Caco-2 (cell line): Measurements from ENCODE around the gene B4GAT1. TPM values are rescaled to one million over a fixed set of nuclear protein-coding genes. Genes with fewer than 3 reads are reported as not detected.

Experiments used
- BruUV-seq: library from RNA; stranded (reverse); fragments of 400-500 nt; replicated peaks from 2 replicates; lab custom pipeline; 2021; lab: Mats Ljungman, UMichigan
- CTCF ChIA-PET: fragments of 300-600 bp; sonication (Branson Sonifier 250); formaldehyde crosslinking; loops from one replicate; lab custom pipeline; 2022; ENCODE audit warnings: antibody characterized with exemption; lab: Charles Lee
- POLR2A ChIA-PET: fragments of 300-600 bp; sonication (Branson Sonifier 250); formaldehyde crosslinking; loops from one replicate; lab custom pipeline; 2022; ENCODE audit warnings: antibody characterized with exemption; lab: Charles Lee
- DNase-seq, 2 experiments: peaks; one replicate each; pipeline versions ENCODE4 v3.0.0 to v3.0.0-alpha.2; 2020 to 2022
- H3K27me3 ChIP-seq: replicated peaks from 2 replicates; pipeline ENCODE4 v1.6.0; 2011; ENCODE audit warnings: low read length; ENCODE audit not compliant: control insufficient read depth, insufficient read depth
- H3K36me3 ChIP-seq: 2 replicates; pipeline ENCODE4 v1.5.1; 2011; ENCODE audit warnings: low read length; ENCODE audit not compliant: control insufficient read depth, insufficient read depth
- H3K4me1 ChIP-seq: fragments of 250-450 bp; sonication (Bioruptor Pico); 2 replicates; pipeline ENCODE4 v1.5.1; 2020; ENCODE audit warnings: mild to moderate bottlenecking
- H3K4me3 ChIP-seq: 2 replicates; pipeline ENCODE4 v1.5.1; 2011; ENCODE audit warnings: low read depth, mild to moderate bottlenecking, control low read depth, low read length
- H3K9me3 ChIP-seq: fragments of 250-450 bp; sonication (Bioruptor Pico); 2 replicates; pipeline ENCODE4 v1.5.1; 2020; ENCODE audit warnings: mild to moderate bottlenecking, moderate library complexity
- H3K27ac Mint-ChIP-seq: one replicate; pipeline ENCODE4 v1.8.0; 2022; ENCODE audit warnings: mixed read lengths; ENCODE audit not compliant: unreplicated experiment
- H3K27me3 Mint-ChIP-seq: one replicate; pipeline ENCODE4 v1.8.0; 2022; ENCODE audit warnings: mixed read lengths; ENCODE audit not compliant: insufficient read depth, unreplicated experiment
- H3K36me3 Mint-ChIP-seq: one replicate; pipeline ENCODE4 v1.8.0; 2022; ENCODE audit warnings: mild to moderate bottlenecking, mixed read lengths; ENCODE audit not compliant: insufficient read depth, unreplicated experiment
- H3K4me1 Mint-ChIP-seq: one replicate; pipeline ENCODE4 v1.8.0; 2022; ENCODE audit warnings: low read depth, mixed read lengths; ENCODE audit not compliant: unreplicated experiment
- H3K4me3 Mint-ChIP-seq: one replicate; pipeline ENCODE4 v1.8.0; 2022; ENCODE audit warnings: mild to moderate bottlenecking, moderate library complexity, mixed read lengths; ENCODE audit not compliant: unreplicated experiment
- H3K9me3 Mint-ChIP-seq: one replicate; pipeline ENCODE4 v1.8.0; 2022; ENCODE audit warnings: mixed read lengths; ENCODE audit not compliant: unreplicated experiment
- intact Hi-C: fragments of 100-400 bp; cut with micrococcal nuclease; formaldehyde crosslinking; loops from one replicate; pipeline ENCODE4 v1.10.0; 2022; ENCODE audit not compliant: unreplicated experiment
- total RNA-seq: library from RNA; stranded (reverse); gene quantifications from 2 replicates; pipeline ENCODE4 v1.2.3, GENCODE V29; 2022
- TF ChIP-seq, protein P1 (sequence below), 2 experiments: fragments of 200-600 bp in 1 of 2; IDR thresholded peaks; 1 replicate in 1 of 2; 2 replicates in 1 of 2; pipeline versions ENCODE4 v1.5.1 to v1.8.0; 2011 to 2022; ENCODE audit warnings: antibody characterized with exemption in 1 of 2, control low read depth in 1 of 2, inconsistent platforms in 1 of 2, low read depth in 1 of 2, low read length in 1 of 2, mild to moderate bottlenecking in 1 of 2, moderate library complexity in 1 of 2; ENCODE audit not compliant: insufficient read depth in 1 of 2, severe bottlenecking in 1 of 2, unreplicated experiment in 1 of 2

The B4GAT1 gene
- total RNA-seq, 1 experiment from 2014 or later: 23.0 TPM

DNA sequence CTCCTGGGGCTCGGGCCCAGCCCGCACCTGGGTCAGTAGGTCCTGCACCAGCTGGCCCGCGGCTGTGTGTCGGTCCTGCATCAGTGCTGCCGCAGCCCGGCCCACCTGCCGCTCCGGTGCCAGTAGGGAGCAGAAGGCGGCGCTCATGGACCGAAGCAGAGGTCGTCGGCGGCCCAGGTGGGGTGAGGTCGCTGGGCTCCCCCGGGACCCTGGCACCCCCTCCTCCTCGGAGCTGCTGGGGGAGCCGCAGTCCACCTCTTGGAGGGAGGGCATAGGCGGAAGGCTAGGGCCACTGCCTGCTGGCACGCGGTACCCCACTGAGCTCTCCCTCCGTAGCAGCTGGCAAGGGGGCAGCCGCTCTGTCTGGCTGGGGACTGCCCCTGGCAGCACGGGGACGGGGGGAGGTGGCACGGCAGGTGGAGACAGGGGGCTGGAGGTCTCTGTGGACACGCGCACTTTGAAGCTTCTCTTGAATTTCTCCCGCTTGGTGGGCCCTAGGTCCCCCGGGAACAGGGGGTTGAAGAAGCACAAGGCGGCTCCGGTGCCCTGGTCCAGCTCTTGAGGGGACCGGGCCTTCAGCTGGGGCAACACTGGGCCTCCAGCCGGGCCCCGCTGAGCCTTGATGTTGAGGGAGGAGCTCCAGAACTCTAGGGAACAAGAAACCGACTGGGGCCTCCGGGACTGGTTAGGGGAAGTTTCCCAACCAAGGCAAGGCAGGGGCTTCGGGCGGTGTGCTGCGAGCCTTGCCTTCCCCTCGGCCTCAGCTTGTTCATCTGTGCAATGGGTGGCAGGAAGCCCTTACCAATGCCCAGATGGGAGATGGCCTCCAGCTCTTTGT is 12.6 kb downstream of the B4GAT1 start:
- Histone ChIP-seq H3K27me3 (no peaks in the 10 kb centered on the region), H3K4me3 (peak overlapping the region; percentile 69), H3K4me1 (peaks cover 10% of the 10 kb centered on the region), H3K36me3 (no peaks in the 10 kb centered on the region), H3K9me3 (no peaks in the 10 kb centered on the region)
- ChIA-PET POLR2A (interaction anchor here (1.5 kb wide), 1 partner anchor 23 kb away, joined by 26 read pairs; no protein-coding TSS in a partner anchor), CTCF (interaction anchor here (0.7 to 3.4 kb wide), 5 partner anchors 8 to 54 kb away, joined by 3 to 90 read pairs (median 7); partner anchors contain the start of gene YIF1A)
- peak overlapping the region; percentile 94 for H3K4me3 Mint-ChIP-seq
- no TSS peak for BruUV-seq
- DNase-seq: no peak
- peak overlapping the region; percentile 87 for H3K27ac Mint-ChIP-seq
- TF ChIP-seq, protein P1, sequence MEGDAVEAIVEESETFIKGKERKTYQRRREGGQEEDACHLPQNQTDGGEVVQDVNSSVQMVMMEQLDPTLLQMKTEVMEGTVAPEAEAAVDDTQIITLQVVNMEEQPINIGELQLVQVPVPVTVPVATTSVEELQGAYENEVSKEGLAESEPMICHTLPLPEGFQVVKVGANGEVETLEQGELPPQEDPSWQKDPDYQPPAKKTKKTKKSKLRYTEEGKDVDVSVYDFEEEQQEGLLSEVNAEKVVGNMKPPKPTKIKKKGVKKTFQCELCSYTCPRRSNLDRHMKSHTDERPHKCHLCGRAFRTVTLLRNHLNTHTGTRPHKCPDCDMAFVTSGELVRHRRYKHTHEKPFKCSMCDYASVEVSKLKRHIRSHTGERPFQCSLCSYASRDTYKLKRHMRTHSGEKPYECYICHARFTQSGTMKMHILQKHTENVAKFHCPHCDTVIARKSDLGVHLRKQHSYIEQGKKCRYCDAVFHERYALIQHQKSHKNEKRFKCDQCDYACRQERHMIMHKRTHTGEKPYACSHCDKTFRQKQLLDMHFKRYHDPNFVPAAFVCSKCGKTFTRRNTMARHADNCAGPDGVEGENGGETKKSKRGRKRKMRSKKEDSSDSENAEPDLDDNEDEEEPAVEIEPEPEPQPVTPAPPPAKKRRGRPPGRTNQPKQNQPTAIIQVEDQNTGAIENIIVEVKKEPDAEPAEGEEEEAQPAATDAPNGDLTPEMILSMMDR (IDR thresholded peaks at IDR 0.05; ENCODE audit: insufficient read depth in 1 of 2, low read depth in 1 of 2, low read length in 1 of 2, severe bottlenecking in 1 of 2, unreplicated experiment in 1 of 2): no peak
- intact Hi-C loops: no loop called here
- H3K27me3 Mint-ChIP-seq: no peaks in the 10 kb centered on the region
- peaks cover 21% of the 10 kb centered on the region for H3K36me3 Mint-ChIP-seq
- H3K9me3 Mint-ChIP-seq: no peaks in the 10 kb centered on the region
- peaks cover 7% of the 10 kb centered on the region for H3K4me1 Mint-ChIP-seq

DNA sequence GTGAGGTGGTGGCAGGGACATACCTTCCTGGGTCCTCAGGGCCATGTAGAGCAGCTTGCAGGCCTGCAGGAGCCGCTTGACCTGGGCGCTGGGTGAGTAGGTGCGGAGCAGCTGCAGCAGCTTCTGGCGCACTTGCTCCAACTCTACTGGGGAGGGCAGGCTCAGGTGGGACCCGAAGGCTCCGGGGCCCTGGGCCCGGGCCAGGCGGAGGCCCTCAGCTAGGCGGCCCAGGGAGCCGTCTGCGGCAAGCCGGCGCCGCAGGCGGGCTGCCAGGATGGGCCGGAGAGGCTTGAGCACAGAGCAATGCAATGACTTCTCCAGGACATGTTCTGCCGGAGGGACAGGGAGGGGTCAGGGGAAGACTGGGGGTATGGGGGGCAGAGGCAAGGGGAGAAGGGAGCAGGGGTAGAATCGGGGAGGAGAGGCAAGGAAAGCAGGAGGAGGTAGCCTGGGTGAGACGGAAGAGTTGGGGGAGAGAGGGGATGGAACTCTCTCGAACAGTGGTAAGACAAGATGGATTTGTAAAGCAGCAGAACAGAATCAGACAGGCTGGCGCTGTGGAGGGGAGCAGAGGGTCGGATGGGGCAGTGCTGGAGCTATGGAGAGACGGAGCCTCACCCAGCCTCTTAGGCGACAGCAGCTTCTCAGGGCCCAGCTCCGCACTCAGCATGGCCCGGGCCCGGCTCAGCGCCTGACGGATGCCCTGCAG is 13.4 kb downstream of the B4GAT1 start:
- TF ChIP-seq, protein P1 (IDR thresholded peaks at IDR 0.05; ENCODE audit: insufficient read depth in 1 of 2, low read depth in 1 of 2, low read length in 1 of 2, severe bottlenecking in 1 of 2, unreplicated experiment in 1 of 2): no peak
- POLR2A ChIA-PET: no interaction called here
- no peaks in the 10 kb centered on the region for H3K36me3 ChIP-seq

DNA sequence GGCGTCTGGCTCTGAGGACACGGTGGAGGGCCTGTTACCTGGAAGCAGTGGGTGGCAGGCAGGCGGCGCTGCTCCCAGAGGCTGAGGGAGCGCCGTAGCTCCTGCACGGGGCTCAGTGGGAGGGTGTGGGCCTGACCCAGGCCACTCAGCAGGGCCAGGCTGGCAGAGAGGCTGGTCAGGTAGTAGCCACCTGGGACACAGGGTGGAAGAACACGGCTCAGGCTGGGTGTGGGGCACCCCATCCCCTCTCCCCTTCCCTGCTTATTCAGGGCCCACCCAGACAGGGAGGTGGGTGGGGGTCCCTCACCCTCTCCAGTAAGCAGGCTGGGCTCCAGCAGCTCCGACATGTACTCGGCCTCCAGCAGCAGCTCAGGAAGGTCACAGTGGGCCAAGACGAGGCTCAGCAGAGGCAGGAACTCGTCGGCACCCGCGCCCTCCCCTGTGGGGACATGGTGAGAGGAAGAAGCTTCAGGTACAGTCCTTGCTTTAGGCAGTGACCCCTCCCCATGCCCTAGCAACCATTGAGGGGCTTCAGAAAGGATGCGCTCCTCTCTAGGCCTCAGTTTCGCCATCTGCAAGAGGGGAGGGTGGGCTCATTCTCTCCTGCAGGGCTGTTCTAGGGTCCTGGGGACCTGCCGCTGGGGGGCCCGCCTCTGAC is 14.1 kb downstream of the B4GAT1 start:
- intact Hi-C loops: no loop called here
- Mint-ChIP-seq H3K4me3 (no peak overlapping the region), H3K27ac (no peak overlapping the region), H3K36me3 (peaks cover 21% of the 10 kb centered on the region), H3K4me1 (peaks cover 10% of the 10 kb centered on the region), H3K9me3 (no peaks in the 10 kb centered on the region), H3K27me3 (no peaks in the 10 kb centered on the region)
- CTCF ChIA-PET: interaction anchor here (3.4 kb wide), 1 partner anchor 21 kb away, joined by 90 read pairs; no protein-coding TSS in a partner anchor
- no peaks in the 10 kb centered on the region for H3K9me3 ChIP-seq
- POLR2A ChIA-PET: no interaction called here
- TF ChIP-seq, protein P1 (IDR thresholded peaks at IDR 0.05; ENCODE audit: insufficient read depth in 1 of 2, low read depth in 1 of 2, low read length in 1 of 2, severe bottlenecking in 1 of 2, unreplicated experiment in 1 of 2): no peak
- peaks cover 15% of the 10 kb centered on the region for H3K4me1 ChIP-seq
- DNase-seq: no peak
- no TSS peak for BruUV-seq
- no peaks in the 10 kb centered on the region for H3K36me3 ChIP-seq
- H3K4me3 ChIP-seq: no peak overlapping the region
- H3K27me3 ChIP-seq: no peaks in the 10 kb centered on the region

More for the DNA sequence above, 13.4 kb downstream of the B4GAT1 start:
- peaks cover 7% of the 10 kb centered on the region for H3K4me1 Mint-ChIP-seq
- CTCF ChIA-PET: interaction anchor here (0.7 to 3.4 kb wide), 4 partner anchors 16 to 55 kb away, joined by 3 to 90 read pairs (median 6); partner anchors contain the start of gene YIF1A
- no peaks in the 10 kb centered on the region for H3K9me3 Mint-ChIP-seq
- intact Hi-C loops: no loop called here
- Histone ChIP-seq H3K4me3 (no peak overlapping the region), H3K9me3 (no peaks in the 10 kb centered on the region), H3K27me3 (no peaks in the 10 kb centered on the region), H3K4me1 (peaks cover 10% of the 10 kb centered on the region)
- peak overlapping the region; percentile 42 for H3K4me3 Mint-ChIP-seq
- H3K27me3 Mint-ChIP-seq: no peaks in the 10 kb centered on the region
- BruUV-seq: no TSS peak
- H3K27ac Mint-ChIP-seq: no peak overlapping the region
- no peak for DNase-seq
- peaks cover 21% of the 10 kb centered on the region for H3K36me3 Mint-ChIP-seq
